ENCODE measurements around the gene PTPRC.

PTPRC gene

DNA sequence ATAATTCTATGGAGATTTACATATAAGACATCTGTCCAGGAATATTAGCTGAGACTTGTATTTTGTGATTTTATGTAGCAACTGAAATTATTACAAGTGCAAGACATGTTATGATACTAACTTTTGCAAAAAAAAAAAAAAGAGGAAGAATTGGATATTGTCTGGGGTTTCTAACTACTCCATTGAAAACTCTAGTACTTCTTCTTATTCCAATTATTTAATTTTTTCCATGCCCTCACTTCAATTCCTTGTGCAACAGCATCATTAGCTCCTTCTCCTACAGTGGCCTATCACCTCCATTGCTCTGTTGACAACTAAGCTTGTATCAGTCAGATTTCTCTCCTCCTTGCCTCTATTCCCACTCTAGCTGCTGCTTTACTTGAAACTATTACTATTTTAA, 126.6 kb downstream of the PTPRC start:
- no peak for DNase-seq

GRCh38 chr1:198771563-198772153, 132.8 kb downstream of the PTPRC start:
- no peak for DNase-seq

DNA sequence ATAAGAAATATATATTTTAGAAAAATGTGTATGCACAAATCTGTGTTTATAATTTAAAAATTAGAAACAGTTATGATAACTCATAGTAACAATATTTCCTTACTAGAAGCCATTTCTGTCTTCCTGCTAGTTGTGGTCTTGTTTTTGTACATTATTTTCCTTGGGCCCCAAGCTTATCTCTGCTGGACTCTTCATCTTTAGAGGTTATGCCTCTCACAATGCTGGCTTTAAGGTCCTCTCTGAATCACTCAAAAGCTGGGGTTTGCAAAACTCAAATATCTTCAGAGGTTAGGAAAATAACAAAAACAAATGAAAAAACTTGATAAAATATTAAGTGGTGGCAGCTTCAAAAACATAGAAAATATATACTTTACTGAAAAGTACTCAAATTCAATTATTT, 133.8 kb downstream of the PTPRC start:
- no peak for DNase-seq

GRCh38 chr1:198773030-198773429, 134.2 kb downstream of the PTPRC start:
- DNase-seq, result no peak

GRCh38 chr1:198773523-198773922, 134.7 kb downstream of the PTPRC start:
- no peak for DNase-seq

GRCh38 chr1:198774421-198774820, 135.6 kb downstream of the PTPRC start:
- DNase-seq, result no peak

- no peak for DNase-seq
Observed at GRCh38 chr1:198775606-198776005, 136.8 kb downstream of the PTPRC start.

DNA sequence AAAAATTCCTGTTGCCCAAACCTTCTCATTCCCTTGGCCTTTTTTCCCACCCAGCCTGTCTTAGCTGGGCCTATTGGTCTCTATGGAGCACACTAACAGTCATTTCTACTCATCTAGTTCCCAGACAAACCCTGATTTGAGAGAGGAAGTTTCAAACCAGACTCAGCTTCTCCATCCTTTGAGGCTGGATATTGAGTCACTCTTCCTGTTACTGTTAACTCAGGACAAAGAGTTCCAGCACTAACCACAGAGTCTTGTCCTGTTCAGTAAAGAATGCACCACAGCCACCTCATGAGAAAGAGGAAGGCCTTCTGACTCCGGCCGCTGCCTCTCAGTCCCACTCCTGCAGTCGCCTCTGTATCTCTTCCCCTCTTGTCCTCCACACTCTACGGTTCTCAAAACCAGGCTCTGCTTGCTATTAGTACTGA, 137.8 kb downstream of the PTPRC start:
- DNase-seq, result no peak

DNA sequence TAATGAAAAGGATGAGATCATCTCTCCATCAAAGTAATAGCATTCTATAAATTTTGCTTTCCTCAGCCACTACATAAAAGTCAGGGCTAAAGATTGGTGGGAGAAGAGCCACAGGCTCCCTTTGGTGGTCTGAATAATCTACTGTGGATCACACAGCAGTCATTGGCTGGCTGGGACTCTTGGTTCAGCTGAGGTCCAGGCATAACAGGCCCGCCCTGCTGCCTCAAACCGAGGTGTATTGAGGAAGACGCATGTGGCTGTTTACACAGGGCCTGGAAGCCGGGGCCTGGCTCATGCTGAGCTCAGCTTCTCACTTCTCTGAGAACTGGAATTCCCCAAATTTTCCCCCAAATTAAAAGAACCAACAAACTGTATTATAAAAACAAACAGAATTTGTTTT, 139.2 kb downstream of the PTPRC start:
- DNase-seq, result no peak

DNA sequence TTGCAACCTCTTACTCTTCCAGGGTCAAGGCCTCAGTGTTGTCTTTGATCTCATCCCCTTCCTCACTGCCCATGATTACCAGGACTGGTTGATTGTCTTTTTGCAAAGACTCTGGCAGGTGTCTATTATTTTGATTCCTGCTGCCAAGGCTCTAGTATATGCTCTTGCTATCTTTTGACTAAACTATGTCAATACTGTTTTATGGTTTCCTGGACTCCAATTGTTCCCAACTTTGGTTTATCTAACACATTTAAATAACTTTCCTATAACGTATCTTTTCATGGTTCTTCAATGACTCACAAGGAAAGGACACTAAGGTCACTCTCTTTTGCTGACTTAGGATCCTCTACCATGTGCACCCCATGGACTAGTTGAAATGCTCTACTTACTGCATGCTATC, 141.5 kb downstream of the PTPRC start:
- DNase-seq, result no peak

- no peak for DNase-seq
Observed at GRCh38 chr1:198788561-198789064, 149.8 kb downstream of the PTPRC start.

- no peak for DNase-seq
Observed at GRCh38 chr1:198793714-198794113, 154.9 kb downstream of the PTPRC start.

DNA sequence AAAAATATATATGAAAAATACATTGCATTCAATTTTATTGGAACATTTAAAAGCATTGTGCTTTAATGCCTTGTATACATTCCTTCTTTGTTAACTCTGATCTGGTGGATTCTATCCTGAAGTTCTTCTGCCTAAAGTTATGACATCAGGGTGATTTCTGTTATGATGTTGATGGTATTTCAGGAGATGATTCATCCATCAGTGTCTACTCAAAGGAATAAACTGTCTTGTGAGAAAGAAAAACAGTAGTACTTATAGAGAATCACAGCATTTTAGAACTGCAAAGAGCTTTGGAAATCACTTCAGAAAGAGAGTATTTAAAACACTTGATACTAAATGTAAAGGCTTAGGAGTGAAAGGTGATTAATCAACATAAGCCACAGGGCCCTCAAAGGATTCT, 155.7 kb downstream of the PTPRC start:
- DNase-seq, result no peak

GRCh38 chr1:198797656-198798055, 158.8 kb downstream of the PTPRC start:
- DNase-seq, result no peak

GRCh38 chr1:198798923-198799386, 160.1 kb downstream of the PTPRC start:
- no peak for DNase-seq

- no peak for DNase-seq
Observed at GRCh38 chr1:198805498-198806151, 166.8 kb downstream of the PTPRC start.

DNA sequence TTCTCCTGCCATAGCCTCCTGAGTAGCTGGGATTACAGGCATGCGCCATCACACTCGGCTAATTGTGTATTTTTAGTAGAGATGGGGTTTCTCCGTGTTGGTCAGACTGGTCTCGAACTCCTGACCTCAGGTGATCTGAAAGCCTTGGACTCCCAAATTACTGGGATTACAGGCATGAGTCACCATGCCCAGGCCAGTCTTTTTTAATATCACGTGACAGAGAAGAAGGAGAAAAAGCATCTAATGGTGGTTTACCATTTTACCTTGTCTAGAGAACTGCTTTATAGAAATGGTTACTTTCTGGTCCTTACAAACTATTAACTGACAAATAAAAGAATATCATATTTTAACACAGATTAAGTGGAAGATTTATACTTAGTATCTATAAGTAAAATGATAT, 168.0 kb downstream of the PTPRC start:
- no peak for DNase-seq

Data from activated CD4-positive, alpha-beta T cell treated with anti-CD3 and anti-CD28 coated beads for 1 hour (primary cell).